Metanephros (tissue), 1 donor: ENCODE results near the gene CBX6. TPM values are rescaled to one million over a fixed set of nuclear protein-coding genes. Genes with fewer than 3 reads are reported as not detected.

ENCODE experiments used
- total RNA-seq: library from RNA; depleted of rRNA; stranded (reverse); fragments of >200 nt; gene quantifications from one replicate; pipeline ENCODE4 v1.2.3, GENCODE V29; 2014

CBX6 gene
- 33.5 TPM for total RNA-seq

GRCh38 chr22:38872172-38872830, at the start of gene CBX6:
CBX6 (minus strand) TSS chr22:38872216; CDS start chr22:38872190, 26 bp downstream.

DNA sequence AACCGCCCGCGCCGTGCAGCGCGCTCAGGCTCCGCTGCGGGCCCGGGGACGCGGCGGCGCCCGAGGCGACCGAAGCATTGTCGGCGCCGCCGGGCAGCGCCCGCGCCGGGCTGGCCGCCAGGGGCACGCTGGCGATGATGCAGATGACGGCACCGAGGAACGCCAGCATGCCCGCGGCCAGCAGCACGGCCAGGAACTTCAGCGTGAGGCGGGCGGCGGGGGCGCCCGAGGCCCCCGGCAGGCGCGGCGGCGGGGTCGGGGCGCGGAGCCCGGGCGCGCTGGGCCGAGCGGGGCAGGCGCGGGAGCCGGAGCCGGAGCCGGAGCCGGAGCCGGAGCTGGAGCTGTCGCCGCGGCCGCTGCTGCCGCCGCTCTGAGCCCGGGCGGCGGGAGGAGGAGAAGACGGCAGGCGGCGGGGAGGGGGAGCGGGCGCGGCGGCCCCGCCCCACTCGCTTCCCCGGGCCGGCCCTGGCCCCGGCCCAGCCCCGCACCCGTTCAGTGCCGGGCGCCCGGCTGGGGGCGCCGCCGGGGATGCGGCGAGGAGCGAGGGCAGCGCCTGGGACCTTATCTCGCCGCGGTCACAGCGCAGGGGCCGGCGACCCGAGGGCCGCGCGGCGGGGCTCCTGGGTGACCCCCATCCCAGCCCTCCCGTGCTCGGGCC, 28.2 kb downstream of the CBX6 start, which contains the start of gene NPTXR:
TSS of gene NPTXR (minus strand) at position 372 of the 658 bp plus-strand sequence.

Other genes starting within 250 kb of the CBX6 start
- 9.8 TPM for gene FAM227A, start 215.8 kb downstream of the CBX6 start, total RNA-seq
- gene CBY1, start 215.6 kb downstream of the CBX6 start, total RNA-seq = 24.6 TPM
- gene TOMM22, start 190.3 kb downstream of the CBX6 start, total RNA-seq = 41.5 TPM
- 41.7 TPM for gene JOSD1, start 171.3 kb downstream of the CBX6 start, total RNA-seq
- 57.7 TPM for gene GTPBP1, start 166.3 kb downstream of the CBX6 start, total RNA-seq
- 101 TPM for gene SUN2, start 116.2 kb downstream of the CBX6 start, total RNA-seq
- 25.4 TPM for gene DNAL4, start 78.1 kb downstream of the CBX6 start, total RNA-seq
- gene NPTXR, start 28.2 kb downstream of the CBX6 start, total RNA-seq = 6.9 TPM
- gene APOBEC3A, start 85.4 kb upstream of the CBX6 start, total RNA-seq = 2.5 TPM
- gene APOBEC3B, start 110.1 kb upstream of the CBX6 start, total RNA-seq = 2.6 TPM
- 4.4 TPM for gene APOBEC3C, start 142.0 kb upstream of the CBX6 start, total RNA-seq
- 1.1 TPM for gene APOBEC3D, start 148.9 kb upstream of the CBX6 start, total RNA-seq
- 7.5 TPM for gene APOBEC3F, start 168.6 kb upstream of the CBX6 start, total RNA-seq
- gene APOBEC3G, start 205.1 kb upstream of the CBX6 start, total RNA-seq = 12.0 TPM
- gene APOBEC3H, start 225.0 kb upstream of the CBX6 start, total RNA-seq = 0.18 TPM